Measurements from ENCODE around the gene CST3.

CST3 gene

GRCh38 chr20:23669866-23670265 lies 32.1 kb upstream of the CST3 start:
- Histone ChIP-seq H3K9me3 (ENCODE audit: control insufficient read depth, insufficient read depth, low read depth, low read length) (no peaks in the 10 kb centered on the region), H3K27ac (ENCODE audit: extremely low read depth, low read depth, low read length) (no peak overlapping the region), H3K4me1 (ENCODE audit: control insufficient read depth, insufficient read depth, low read length) (no peaks in the 10 kb centered on the region), H3K4me3 (ENCODE audit: low read depth, low read length) (no peak overlapping the region), H3K36me3 (ENCODE audit: control insufficient read depth in 2 of 2, insufficient read depth in 1 of 2, low read length in 2 of 2) (no peaks in the 10 kb centered on the region)
- ChIA-PET CTCF (interaction anchor here (0.7 kb wide), 1 partner anchor 10 kb away, joined by 3 read pairs; no protein-coding TSS in a partner anchor), POLR2A (no interaction called here)
- no peak for TF ChIP-seq ZSCAN5A (tag by site-specific recombination; IDR thresholded peaks at IDR 0.05)
- TF ChIP-seq ZBTB11 (tag by site-specific recombination; conservative IDR thresholded peaks at IDR 0.05; ENCODE audit: low read depth): no peak
- no peak for TF ChIP-seq SP7 (tag by site-specific recombination; IDR thresholded peaks at IDR 0.05)
- TF ChIP-seq ZBTB17 (tag by site-specific recombination; IDR thresholded peaks at IDR 0.05): no peak
- TF ChIP-seq KLF17 (tag by site-specific recombination; IDR thresholded peaks at IDR 0.05): no peak
- TF ChIP-seq PRDM6 (tag by site-specific recombination; IDR thresholded peaks at IDR 0.05): no peak
- no peak for TF ChIP-seq ZNF302 (tag by site-specific recombination; IDR thresholded peaks at IDR 0.05; ENCODE audit: low read depth)
- no peak for TF ChIP-seq ZNF175 (tag by site-specific recombination; IDR thresholded peaks at IDR 0.05)
- no peak for TF ChIP-seq EGR2 (tag by site-specific recombination; IDR thresholded peaks at IDR 0.05; ENCODE audit: low read depth)
- no peak for TF ChIP-seq KLF16 (tag by site-specific recombination; IDR thresholded peaks at IDR 0.05)
- no peak for TF ChIP-seq ZNF121 (tag by site-specific recombination; IDR thresholded peaks at IDR 0.05)
- TF ChIP-seq HOXC10 (CRISPR knock-in tag; IDR thresholded peaks at IDR 0.05): no peak
- TF ChIP-seq ZNF391 (tag by site-specific recombination; IDR thresholded peaks at IDR 0.05; ENCODE audit: borderline replicate concordance, low read depth): no peak

- no peaks in the 10 kb centered on the region for H3K36me3 ChIP-seq (ENCODE audit: control insufficient read depth in 2 of 2, insufficient read depth in 1 of 2, low read length in 2 of 2)
- POLR2A ChIA-PET: no interaction called here
- CTCF ChIA-PET: interaction anchor here (0.6 to 1.5 kb wide), 12 partner anchors 10 to 266 kb away, joined by 3 to 8 read pairs (median 3); no protein-coding TSS in a partner anchor
- H3K4me3 ChIP-seq (ENCODE audit: low read depth, low read length): no peak overlapping the region
- no peak overlapping the region for H3K27ac ChIP-seq (ENCODE audit: extremely low read depth, low read depth, low read length)
- no peaks in the 10 kb centered on the region for H3K4me1 ChIP-seq (ENCODE audit: control insufficient read depth, insufficient read depth, low read length)
- no peaks in the 10 kb centered on the region for H3K9me3 ChIP-seq (ENCODE audit: control insufficient read depth, insufficient read depth, low read depth, low read length)
- TF ChIP-seq ZNF623 (tag by site-specific recombination; IDR thresholded peaks at IDR 0.05) (no peak), MYNN (tag by site-specific recombination; IDR thresholded peaks at IDR 0.05; ENCODE audit: borderline replicate concordance) (no peak), INSM2 (tag by site-specific recombination; IDR thresholded peaks at IDR 0.05) (0 out of 2 replicates have a peak, but pooled peaks have one; percentile 11), ZNF747 (tag by site-specific recombination; IDR thresholded peaks at IDR 0.05) (no peak), HOXC10 (CRISPR knock-in tag; IDR thresholded peaks at IDR 0.05) (no peak), ZBTB6 (tag by site-specific recombination; IDR thresholded peaks at IDR 0.05) (no peak), KLF17 (tag by site-specific recombination; IDR thresholded peaks at IDR 0.05) (no peak), ZNF560 (tag by site-specific recombination; IDR thresholded peaks at IDR 0.05; ENCODE audit: borderline replicate concordance) (no peak)
Observed at GRCh38 chr20:23669327-23669726, 31.6 kb upstream of the CST3 start.
